Vagina (tissue), 2 donors: ENCODE results near the gene SNX24.

Source experiments
- POLR2A ChIP-seq, 2 donors: fragments of 450-650 bp; IDR thresholded peaks; one replicate each; pipeline ENCODE4 v1.6.1; 2017; ENCODE audit warnings: antibody characterized with exemption in 2 of 2, mild to moderate bottlenecking in 2 of 2, moderate library complexity in 2 of 2
- POLR2AphosphoS5 ChIP-seq, 2 donors: sonication (generic); formaldehyde crosslinking; IDR thresholded peaks; one replicate each; pipeline ENCODE4 v1.9.0; 2017; ENCODE audit warnings: antibody characterized with exemption in 2 of 2, mild to moderate bottlenecking in 2 of 2, low read depth in 1 of 2; ENCODE audit not compliant: insufficient read depth in 1 of 2
- TF ChIP-seq, protein P1 (sequence below), 3 experiments: fragments of 450-650 bp in 2 of 3; fragments of 200-600 bp in 1 of 3; sonication (generic) in 1 of 3; IDR thresholded peaks; one replicate each; pipeline ENCODE4 v1.5.1; 2017 to 2019; ENCODE audit warnings: antibody characterized with exemption in 3 of 3, mild to moderate bottlenecking in 2 of 3, moderate library complexity in 2 of 3

DNA sequence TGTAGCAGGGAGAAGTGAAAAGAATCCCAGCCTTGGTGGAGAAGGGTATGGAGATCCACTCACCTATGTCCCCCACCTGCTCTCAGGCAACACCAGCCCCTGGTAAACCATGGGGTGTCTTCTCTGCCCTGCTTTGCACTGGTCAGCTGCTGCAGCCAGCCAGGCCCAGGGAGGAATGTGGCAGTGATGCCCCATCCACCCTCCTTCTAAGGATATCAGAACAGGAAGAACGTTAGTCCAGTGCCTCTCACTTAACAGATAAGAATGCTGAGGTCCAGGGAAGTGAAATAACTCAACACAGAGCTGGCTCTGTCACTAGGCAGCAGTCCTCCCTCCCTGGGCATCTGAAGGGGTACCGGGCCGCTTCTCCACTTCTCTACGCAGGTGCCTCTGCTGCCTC lies 200.8 kb downstream of the SNX24 start:
- TF ChIP-seq, protein P1, sequence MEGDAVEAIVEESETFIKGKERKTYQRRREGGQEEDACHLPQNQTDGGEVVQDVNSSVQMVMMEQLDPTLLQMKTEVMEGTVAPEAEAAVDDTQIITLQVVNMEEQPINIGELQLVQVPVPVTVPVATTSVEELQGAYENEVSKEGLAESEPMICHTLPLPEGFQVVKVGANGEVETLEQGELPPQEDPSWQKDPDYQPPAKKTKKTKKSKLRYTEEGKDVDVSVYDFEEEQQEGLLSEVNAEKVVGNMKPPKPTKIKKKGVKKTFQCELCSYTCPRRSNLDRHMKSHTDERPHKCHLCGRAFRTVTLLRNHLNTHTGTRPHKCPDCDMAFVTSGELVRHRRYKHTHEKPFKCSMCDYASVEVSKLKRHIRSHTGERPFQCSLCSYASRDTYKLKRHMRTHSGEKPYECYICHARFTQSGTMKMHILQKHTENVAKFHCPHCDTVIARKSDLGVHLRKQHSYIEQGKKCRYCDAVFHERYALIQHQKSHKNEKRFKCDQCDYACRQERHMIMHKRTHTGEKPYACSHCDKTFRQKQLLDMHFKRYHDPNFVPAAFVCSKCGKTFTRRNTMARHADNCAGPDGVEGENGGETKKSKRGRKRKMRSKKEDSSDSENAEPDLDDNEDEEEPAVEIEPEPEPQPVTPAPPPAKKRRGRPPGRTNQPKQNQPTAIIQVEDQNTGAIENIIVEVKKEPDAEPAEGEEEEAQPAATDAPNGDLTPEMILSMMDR (IDR thresholded peaks at IDR 0.05), result no peak
- no peak for TF ChIP-seq POLR2A (IDR thresholded peaks at IDR 0.05)
- no peak for TF ChIP-seq POLR2AphosphoS5 (IDR thresholded peaks at IDR 0.05; ENCODE audit: insufficient read depth in 1 of 2, low read depth in 1 of 2)
